Islet precursor cell (in vitro differentiated cells): ENCODE results near the gene INKA2.

Experiments
- DNase-seq: peaks from one replicate; pipeline ENCODE4 v3.0.0-alpha.2; 2018

INKA2 gene

DNA sequence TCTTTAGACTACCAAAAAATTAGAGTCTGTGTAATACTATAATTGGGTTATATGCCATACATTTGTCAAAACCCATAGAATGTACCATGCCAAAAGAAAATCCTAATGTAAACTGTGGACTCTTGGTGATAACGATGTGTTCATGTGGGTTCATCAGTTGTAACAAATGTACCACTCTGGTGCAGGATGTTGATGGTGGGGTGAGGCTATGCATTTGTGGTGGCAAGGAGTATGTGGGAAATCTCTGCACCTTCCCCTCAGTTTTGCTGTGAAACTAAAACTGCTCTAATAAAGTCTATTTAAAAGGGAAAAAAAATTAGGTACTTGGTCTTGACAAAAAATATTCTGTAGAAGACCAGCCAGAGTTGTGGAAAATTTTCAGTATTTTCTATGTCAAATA is 43.4 kb downstream of the INKA2 start:
- no peak for DNase-seq

DNA sequence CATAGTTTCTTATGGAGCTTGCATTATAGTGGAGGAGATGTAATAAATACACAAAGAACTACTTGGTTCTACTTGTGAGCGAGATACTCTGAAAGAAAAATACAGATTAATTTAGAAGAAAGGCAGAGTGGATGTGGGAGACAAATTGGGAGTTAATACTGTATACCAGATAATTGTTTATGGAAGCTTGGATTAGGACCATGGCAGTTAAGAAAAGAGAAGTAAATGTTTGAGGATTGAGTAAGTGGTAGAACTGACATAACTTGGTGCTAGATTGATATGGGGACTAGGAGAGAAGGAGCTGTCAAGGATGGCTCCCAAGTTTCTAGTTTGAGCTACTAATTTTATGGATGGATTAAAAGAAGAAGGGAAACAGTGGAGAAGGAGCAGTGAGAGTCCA is 47.3 kb downstream of the INKA2 start:
- no peak for DNase-seq

DNA sequence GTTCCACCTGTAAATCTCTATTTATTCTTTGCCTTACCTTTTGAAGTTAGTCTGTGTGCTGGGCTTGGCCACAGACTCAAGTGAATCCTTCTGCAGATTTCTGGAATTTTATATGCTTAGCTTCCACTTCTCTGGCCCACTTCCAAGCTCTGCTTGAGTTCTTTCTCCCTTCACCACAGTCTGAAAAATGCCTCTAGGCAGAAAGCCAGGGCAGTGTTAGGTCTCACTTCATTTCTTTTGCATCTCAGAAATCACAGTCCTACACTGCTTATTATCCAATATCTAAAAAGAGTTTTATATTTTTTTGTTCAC is 48.9 kb downstream of the INKA2 start:
- DNase-seq: no peak
